CD4-positive, alpha-beta memory T cell (primary cell): ENCODE measurements around the gene PLVAP. TPM values are rescaled to one million over a fixed set of nuclear protein-coding genes. Genes with fewer than 3 reads are reported as not detected.

Experiments
- CTCF ChIA-PET: fragments of 350-600 bp; sonication (Branson Sonifier 250); formaldehyde crosslinking; loops from one replicate; lab custom pipeline; 2021; ENCODE audit warnings: inconsistent platforms; ENCODE audit not compliant: partially characterized antibody; lab: Charles Lee
- POLR2A ChIA-PET: fragments of 350-600 bp; sonication (Branson Sonifier 250); formaldehyde crosslinking; loops from one replicate; lab custom pipeline; 2021; ENCODE audit not compliant: partially characterized antibody; lab: Charles Lee
- DNase-seq, 5 donors: peaks; one replicate each; pipeline versions ENCODE4 v3.0.0 to v3.0.0-alpha.2; 2020 to 2022; ENCODE audit warnings: mixed read lengths in 1 of 5
- H3K27ac ChIP-seq: one replicate; pipeline ENCODE4 v1.7.0; 2013; ENCODE audit warnings: low read depth, low read length
- H3K27me3 ChIP-seq: 2 replicates; pipeline ENCODE4 v1.7.0; 2013; ENCODE audit warnings: mild to moderate bottlenecking, low read length, moderate library complexity; ENCODE audit not compliant: insufficient read depth
- H3K36me3 ChIP-seq: 2 replicates; pipeline ENCODE4 v1.7.0; 2013; ENCODE audit warnings: mild to moderate bottlenecking, low read length, moderate library complexity; ENCODE audit not compliant: insufficient read depth
- H3K4me1 ChIP-seq: 2 replicates; pipeline ENCODE4 v1.7.0; 2013; ENCODE audit warnings: mild to moderate bottlenecking, low read length, moderate library complexity; ENCODE audit not compliant: insufficient read depth
- H3K4me3 ChIP-seq, 2 donors: one replicate each; pipeline ENCODE4 v1.7.0; 2013; ENCODE audit warnings: low read length in 2 of 2, mild to moderate bottlenecking in 1 of 2
- H3K9me3 ChIP-seq, 2 donors: one replicate each; pipeline ENCODE4 v1.7.0; 2013; ENCODE audit warnings: low read length in 2 of 2, control low read depth in 1 of 2; ENCODE audit not compliant: control insufficient read depth in 1 of 2
- H3K27ac Mint-ChIP-seq, 7 donors: one replicate each; pipeline ENCODE4 v1.8.0; 2020 to 2021; ENCODE audit warnings: mixed read lengths in 7 of 7, mild to moderate bottlenecking in 6 of 7, inconsistent platforms in 3 of 7, moderate library complexity in 3 of 7
- H3K27me3 Mint-ChIP-seq, 2 donors: one replicate each; pipeline ENCODE4 v1.8.0; 2020 to 2021; ENCODE audit warnings: mixed read lengths in 2 of 2
- H3K36me3 Mint-ChIP-seq, 2 donors: one replicate each; pipeline ENCODE4 v1.8.0; 2020 to 2021; ENCODE audit warnings: mixed read lengths in 2 of 2, inconsistent platforms in 1 of 2, mild to moderate bottlenecking in 1 of 2
- H3K4me1 Mint-ChIP-seq, 4 donors: one replicate each; pipeline ENCODE4 v1.8.0; 2020 to 2021; ENCODE audit warnings: mixed read lengths in 4 of 4, mild to moderate bottlenecking in 1 of 4
- H3K4me3 Mint-ChIP-seq, 8 donors: one replicate each; pipeline ENCODE4 v1.8.0; 2020 to 2021; ENCODE audit warnings: mixed read lengths in 8 of 8, mild to moderate bottlenecking in 7 of 8, moderate library complexity in 6 of 8, inconsistent platforms in 3 of 8
- H3K9me3 Mint-ChIP-seq, 8 donors: one replicate each; pipeline ENCODE4 v1.8.0; 2020 to 2021; ENCODE audit warnings: mixed read lengths in 8 of 8, mild to moderate bottlenecking in 5 of 8, inconsistent platforms in 3 of 8, moderate library complexity in 1 of 8
- intact Hi-C: fragments of 100-400 bp; cut with micrococcal nuclease; formaldehyde crosslinking; loops from one replicate; pipeline ENCODE4 v1.15.1; 2023
- polyA plus RNA-seq, 2 donors: library from polyadenylated mRNA; unstranded; fragments of 300-500 nt; fragmentation: Illumina TruSeq; gene quantifications; one replicate each; pipeline ENCODE4 v1.2.3, GENCODE V29; 2021
- total RNA-seq, 2 experiments: library from RNA; stranded (reverse); gene quantifications; one replicate each; pipeline ENCODE4 v1.2.3, GENCODE V29; 2021

PLVAP gene
- total RNA-seq (under 1 TPM in 1 of 2 experiments, not detected in 1; 0.23 TPM), polyA plus RNA-seq (not detected)

- Histone ChIP-seq H3K4me3 (no peak within 1 kb of the TSS), H3K27me3 (no peaks in the 10 kb centered on the region), H3K36me3 (no peaks in the 10 kb centered on the region), H3K4me1 (no peaks in the 10 kb centered on the region), H3K27ac (no peak within 1 kb of the TSS), H3K9me3 (no peaks in the 10 kb centered on the region)
- H3K4me1 Mint-ChIP-seq: peaks cover 0 to 5% (median under 1%) of the 10 kb centered on the region in 4 donors
- intact Hi-C loops: no loop called here
- peaks cover 0 to 3% (median 0%) of the 10 kb centered on the region in 8 donors for H3K9me3 Mint-ChIP-seq
- H3K27me3 Mint-ChIP-seq: peaks cover 2 to 6% of the 10 kb centered on the region in 2 donors
- H3K36me3 Mint-ChIP-seq: no peaks in the 10 kb centered on the region
- no peak within 1 kb of the TSS for H3K27ac Mint-ChIP-seq
- CTCF ChIA-PET: interaction anchor here (0.6 kb wide), 1 partner anchor 31 kb away, joined by 3 read pairs; no protein-coding TSS in a partner anchor
- H3K4me3 Mint-ChIP-seq: no peak within 1 kb of the TSS
- DNase-seq: no peak
- POLR2A ChIA-PET: no interaction called here
Measured at GRCh38 chr19:17376935-17377600, at the start of gene PLVAP. Gene PLVAP (minus strand): TSS chr19:17377342. CDS start chr19:17377288, 54 bp downstream.

- H3K27me3 ChIP-seq: no peaks in the 10 kb centered on the region
- no peak for DNase-seq
- H3K36me3 ChIP-seq: no peaks in the 10 kb centered on the region
- Mint-ChIP-seq H3K27ac (peak overlapping the region in 2 of 7 donors; percentile 29 to 30), H3K36me3 (peaks cover 4 to 6% of the 10 kb centered on the region in 2 donors), H3K4me1 (peaks cover 5 to 16% (median 8%) of the 10 kb centered on the region in 4 donors), H3K4me3 (no peak overlapping the region), H3K9me3 (no peaks in the 10 kb centered on the region), H3K27me3 (no peaks in the 10 kb centered on the region)
- H3K4me3 ChIP-seq: no peak overlapping the region
- no peak overlapping the region for H3K27ac ChIP-seq
- H3K4me1 ChIP-seq: peaks cover 9% of the 10 kb centered on the region
- H3K9me3 ChIP-seq: no peaks in the 10 kb centered on the region
- intact Hi-C loops: no loop called here
- ChIA-PET CTCF (no interaction called here), POLR2A (no interaction called here)
Measured at GRCh38 chr19:17424743-17425365, 47.7 kb upstream of the PLVAP start.

- CTCF ChIA-PET: interaction anchor here (0.6 kb wide), 1 partner anchor 27 kb away, joined by 3 read pairs; no protein-coding TSS in a partner anchor
Measured at GRCh38 chr19:17423429-17424208, 46.5 kb upstream of the PLVAP start.

GRCh38 chr19:17421942-17422341 lies 44.8 kb upstream of the PLVAP start:
- intact Hi-C loops: no loop called here
- no peak overlapping the region for H3K4me3 ChIP-seq
- no peaks in the 10 kb centered on the region for H3K27me3 ChIP-seq
- H3K9me3 ChIP-seq: no peaks in the 10 kb centered on the region
- Mint-ChIP-seq H3K36me3 (peaks cover 6 to 10% of the 10 kb centered on the region in 2 donors), H3K27ac (no peak overlapping the region), H3K4me1 (peaks cover 11 to 26% (median 16%) of the 10 kb centered on the region in 4 donors), H3K4me3 (peak overlapping the region in 1 of 8 donors; percentile 13), H3K27me3 (no peaks in the 10 kb centered on the region), H3K9me3 (no peaks in the 10 kb centered on the region)
- POLR2A ChIA-PET: no interaction called here
- no peak for DNase-seq
- H3K36me3 ChIP-seq: no peaks in the 10 kb centered on the region
- CTCF ChIA-PET: interaction anchor here (0.5 to 2.9 kb wide), 4 partner anchors 26 to 77 kb away, joined by 3 to 15 read pairs (median 4); partner anchors contain the start of gene CCDC194
- H3K27ac ChIP-seq: no peak overlapping the region
- H3K4me1 ChIP-seq: peaks cover 17% of the 10 kb centered on the region

More at GRCh38 chr19:17423429-17424208, 46.5 kb upstream of the PLVAP start:
- Histone ChIP-seq H3K9me3 (no peaks in the 10 kb centered on the region), H3K36me3 (no peaks in the 10 kb centered on the region), H3K27me3 (no peaks in the 10 kb centered on the region), H3K4me1 (peaks cover 17% of the 10 kb centered on the region), H3K27ac (no peak overlapping the region), H3K4me3 (no peak overlapping the region)
- DNase-seq: no peak
- Mint-ChIP-seq H3K27ac (no peak overlapping the region), H3K4me1 (peaks cover 11 to 26% (median 16%) of the 10 kb centered on the region in 4 donors), H3K36me3 (peaks cover 6 to 10% of the 10 kb centered on the region in 2 donors), H3K27me3 (no peaks in the 10 kb centered on the region), H3K4me3 (no peak overlapping the region), H3K9me3 (no peaks in the 10 kb centered on the region)
- POLR2A ChIA-PET: no interaction called here
- intact Hi-C loops: no loop called here

GRCh38 chr19:17420475-17420924 lies 43.4 kb upstream of the PLVAP start:
- ChIA-PET POLR2A (interaction anchor here (1.1 to 3.5 kb wide), 10 partner anchors 13 to 1151 kb away, joined by 3 to 87 read pairs (median 7); partner anchors contain the start of genes ANO8, BST2, DDA1 and JUND), CTCF (interaction anchor here (1.2 to 2.9 kb wide), 4 partner anchors 15 to 31 kb away, joined by 4 to 15 read pairs (median 10); partner anchors contain the start of genes BST2 and CCDC194)
- H3K4me1 ChIP-seq: peaks cover 17% of the 10 kb centered on the region
- peak overlapping the region; percentile 67 for H3K27ac ChIP-seq
- H3K4me3 Mint-ChIP-seq: peak overlapping the region; percentile 79 to 96 (median 90)
- H3K9me3 ChIP-seq: no peaks in the 10 kb centered on the region
- no peaks in the 10 kb centered on the region for H3K9me3 Mint-ChIP-seq
- peaks cover 13 to 26% (median 16%) of the 10 kb centered on the region in 4 donors for H3K4me1 Mint-ChIP-seq
- no peaks in the 10 kb centered on the region for H3K27me3 ChIP-seq
- peak in 1 of 5 donors; percentile 18 for DNase-seq
- peak overlapping the region; percentile 42 to 91 (median 82) for H3K27ac Mint-ChIP-seq
- H3K27me3 Mint-ChIP-seq: no peaks in the 10 kb centered on the region
- intact Hi-C loops: no loop called here
- no peaks in the 10 kb centered on the region for H3K36me3 ChIP-seq
- H3K4me3 ChIP-seq: peak overlapping the region; percentile 69 to 92
- H3K36me3 Mint-ChIP-seq: peaks cover 6 to 14% of the 10 kb centered on the region in 2 donors

GRCh38 chr19:17419621-17420474 lies 42.7 kb upstream of the PLVAP start, which contains the start of gene MVB12A:
Gene MVB12A (plus strand): TSS chr19:17420047. CDS start chr19:17420136, 89 bp downstream.
- Histone ChIP-seq H3K36me3 (peaks cover 3% of the 10 kb centered on the region), H3K9me3 (no peaks in the 10 kb centered on the region), H3K27ac (peak within 1 kb of the TSS; percentile 67), H3K27me3 (no peaks in the 10 kb centered on the region), H3K4me1 (peaks cover 17% of the 10 kb centered on the region), H3K4me3 (peak within 1 kb of the TSS; percentile 69 to 92)
- Mint-ChIP-seq H3K4me1 (peaks cover 13 to 26% (median 16%) of the 10 kb centered on the region in 4 donors), H3K9me3 (no peaks in the 10 kb centered on the region), H3K36me3 (peaks cover 6 to 19% of the 10 kb centered on the region in 2 donors), H3K4me3 (peak within 1 kb of the TSS; percentile 91 to 97 (median 94)), H3K27me3 (no peaks in the 10 kb centered on the region), H3K27ac (peak within 1 kb of the TSS; percentile 91 to 96 (median 93))
- intact Hi-C loops: loop anchor here (1.0 kb wide), 2 partner anchors 15 to 153 kb away; partner anchors contain the start of genes BABAM1 and BST2
- POLR2A ChIA-PET: interaction anchor here (0.5 to 3.5 kb wide), 30 partner anchors 10 to 1152 kb away, joined by 3 to 87 read pairs (median 4); partner anchors contain the start of genes ANO8, BABAM1, BST2 and CCDC194
- peak; percentile 94 to 98 (median 97) for DNase-seq
- CTCF ChIA-PET: interaction anchor here (0.7 to 2.9 kb wide), 13 partner anchors 9 to 156 kb away, joined by 3 to 15 read pairs (median 4); partner anchors contain the start of genes BST2, CCDC194, DDA1 and USHBP1
